OCI-LY7 (cell line): ENCODE results near the gene LY86. TPM values are rescaled to one million over a fixed set of nuclear protein-coding genes. Genes with fewer than 3 reads are reported as not detected.
"Not testable (repeated sequence)": the region's sequence is repeated elsewhere in the genome, so short reads cannot be mapped to it uniquely, and the experiment has no call there.

Experiments
- BruUV-seq: library from RNA; stranded (reverse); fragments of 400-500 nt; replicated peaks from 2 replicates; lab custom pipeline; 2021; lab: Mats Ljungman, UMichigan
- CTCF ChIA-PET: fragments of 300-600 bp; sonication (Branson Sonifier 250); formaldehyde crosslinking; loops from one replicate; lab custom pipeline; 2022; ENCODE audit warnings: antibody characterized with exemption; ENCODE audit not compliant: unreplicated experiment; lab: Charles Lee
- POLR2A ChIA-PET: fragments of 300-600 bp; sonication (Branson Sonifier 250); formaldehyde crosslinking; loops from one replicate; lab custom pipeline; 2022; ENCODE audit warnings: antibody characterized with exemption; lab: Charles Lee
- DNase-seq: peaks from one replicate; pipeline ENCODE4 v3.0.0-alpha.2; 2015; ENCODE audit warnings: low spot score
- H2AFZ ChIP-seq: fragments of 200-600 bp; sonication (generic), shearing (Covaris generic); 2 replicates; pipeline ENCODE4 v1.6.1; 2014; ENCODE audit warnings: mild to moderate bottlenecking, antibody characterized with exemption, low read length, moderate library complexity
- H3K27ac ChIP-seq: fragments of 200-600 bp; sonication (generic); 2 replicates; pipeline ENCODE4 v1.5.1; 2014; ENCODE audit warnings: mixed run types, low read depth, mild to moderate bottlenecking, moderate library complexity, low read length, inconsistent platforms; ENCODE audit not compliant: poor library complexity, severe bottlenecking
- H3K36me3 ChIP-seq: fragments of 200-600 bp; sonication (generic); 2 replicates; pipeline ENCODE4 v1.6.1; 2014; ENCODE audit warnings: mild to moderate bottlenecking, antibody characterized with exemption, low read length, moderate library complexity, mixed read lengths; ENCODE audit not compliant: insufficient read depth
- H3K4me1 ChIP-seq: fragments of 200-600 bp; sonication (generic); 2 replicates; pipeline ENCODE4 v1.5.1; 2014; ENCODE audit warnings: mild to moderate bottlenecking, low read length; ENCODE audit not compliant: insufficient read depth, poor library complexity, severe bottlenecking
- H3K4me2 ChIP-seq: fragments of 200-600 bp; sonication (generic); 2 replicates; pipeline ENCODE4 v1.6.1; 2014; ENCODE audit warnings: mild to moderate bottlenecking, low read length
- H3K4me3 ChIP-seq: fragments of 200-600 bp; sonication (generic); 2 replicates; pipeline ENCODE4 v1.5.1; 2014; ENCODE audit warnings: mild to moderate bottlenecking, low read depth, low read length; ENCODE audit not compliant: poor library complexity, severe bottlenecking
- H3K79me2 ChIP-seq: fragments of 200-600 bp; sonication (generic); 2 replicates; pipeline ENCODE4 v1.6.1; 2016; ENCODE audit warnings: low read depth, mild to moderate bottlenecking, low read length, moderate library complexity, mixed read lengths; ENCODE audit not compliant: insufficient read depth
- H3K9me2 ChIP-seq: fragments of 200-600 bp; sonication (generic); 2 replicates; pipeline ENCODE4 v1.6.1; 2016; ENCODE audit warnings: mild to moderate bottlenecking, low read length, mixed read lengths; ENCODE audit not compliant: insufficient read depth
- H3K9me3 ChIP-seq: fragments of 200-600 bp; sonication (generic); 2 replicates; pipeline ENCODE4 v1.6.1; 2014; ENCODE audit warnings: mild to moderate bottlenecking, mixed run types, low read length, mixed read lengths
- H4K20me1 ChIP-seq: fragments of 200-600 bp; sonication (generic); 2 replicates; pipeline ENCODE4 v1.6.1; 2014; ENCODE audit warnings: mild to moderate bottlenecking, antibody characterized with exemption, low read length, moderate library complexity, mixed read lengths; ENCODE audit not compliant: insufficient read depth
- CTCF ChIP-seq: fragments of 200-600 bp; sonication (generic); conservative IDR thresholded peaks from 2 replicates; pipeline ENCODE4 v1.5.1; 2014; ENCODE audit warnings: mild to moderate bottlenecking, antibody characterized with exemption, low read length, moderate library complexity, mixed read lengths
- EZH2phosphoT487 ChIP-seq: fragments of 200-600 bp; sonication (generic); IDR thresholded peaks from 2 replicates; pipeline ENCODE4 v1.6.1; 2018; ENCODE audit warnings: low read depth, borderline replicate concordance, mild to moderate bottlenecking, mixed run types, antibody characterized with exemption, low read length, moderate library complexity, mixed read lengths
- intact Hi-C: fragments of 100-400 bp; cut with micrococcal nuclease; formaldehyde crosslinking; loops from one replicate; pipeline ENCODE4 v1.10.0; 2022; ENCODE audit not compliant: unreplicated experiment
- total RNA-seq, 2 experiments: library from RNA; depleted of rRNA in 1 of 2; stranded (reverse); fragments of >200 nt in 1 of 2; shearing (Covaris generic) in 1 of 2; gene quantifications; 2 replicates each; pipeline ENCODE4 v1.2.3, GENCODE V29; 2014 to 2022

Gene LY86
- total RNA-seq, 2 experiments from 2014 or later: 48.4 to 62.8 TPM

- Histone ChIP-seq H3K4me1 (peaks cover 22% of the 10 kb centered on the region), H3K36me3 (peaks cover 73% of the 10 kb centered on the region), H3K4me2 (no peak overlapping the region), H3K4me3 (no peak overlapping the region), H4K20me1 (no peaks in the 10 kb centered on the region), H3K79me2 (peaks cover 20% of the 10 kb centered on the region; the same call in 1 of the 2 replicates), H3K9me3 (peaks cover 4% of the 10 kb centered on the region; the same call in 1 of the 2 replicates), H3K27ac (no peak overlapping the region), H3K9me2 (no peaks in the 10 kb centered on the region), H2AFZ (no peak overlapping the region)
- no TSS peak for BruUV-seq
- TF ChIP-seq EZH2phosphoT487 (no peak), CTCF (no peak)
- DNase-seq: no peak
- POLR2A ChIA-PET: interaction anchor here (0.6 to 3.6 kb wide), 4 partner anchors 12 to 387 kb away, joined by 3 to 14 read pairs (median 6); no protein-coding TSS in a partner anchor
- intact Hi-C loops: no loop called here
- CTCF ChIA-PET: no interaction called here
Observed at GRCh38 chr6:6605873-6606272, 17.4 kb downstream of the LY86 start.

- CTCF ChIA-PET, H3K4me2 ChIP-seq: not testable (repeated sequence)
- H3K79me2 ChIP-seq: peaks cover 25% of the 10 kb centered on the region; the same call in 1 of the 2 replicates
Observed at GRCh38 chr6:6606391-6607030, 18.0 kb downstream of the LY86 start.

GRCh38 chr6:6609450-6609849 is 20.9 kb downstream of the LY86 start:
- intact Hi-C loops: no loop called here
- CTCF ChIA-PET: interaction anchor here (1.0 to 1.3 kb wide), 2 partner anchors 23 to 29 kb away, joined by 3 to 6 read pairs; no protein-coding TSS in a partner anchor
- no peak for TF ChIP-seq CTCF
- TF ChIP-seq EZH2phosphoT487: no peak
- Histone ChIP-seq H3K4me1 (peaks cover 31% of the 10 kb centered on the region), H3K36me3 (peaks cover 60% of the 10 kb centered on the region), H3K9me3 (no peaks in the 10 kb centered on the region), H4K20me1 (no peaks in the 10 kb centered on the region), H3K4me3 (no peak overlapping the region), H2AFZ (no peak overlapping the region), H3K9me2 (no peaks in the 10 kb centered on the region), H3K79me2 (peaks cover 29% of the 10 kb centered on the region; the same call in 1 of the 2 replicates), H3K4me2 (peak overlapping the region; percentile 58), H3K27ac (peak overlapping the region; percentile 72)
- DNase-seq: no peak
- POLR2A ChIA-PET: interaction anchor here (0.6 to 6.0 kb wide), 6 partner anchors 9 to 23 kb away, joined by 3 to 84 read pairs (median 5); partner anchors contain the start of gene LY86
- no TSS peak for BruUV-seq

More at GRCh38 chr6:6606391-6607030, 18.0 kb downstream of the LY86 start:
- BruUV-seq, H4K20me1 ChIP-seq, H3K27ac ChIP-seq, H3K9me2 ChIP-seq, H2AFZ ChIP-seq, intact Hi-C loops, H3K4me3 ChIP-seq, H3K9me3 ChIP-seq, DNase-seq: not testable (repeated sequence)
- H3K4me1 ChIP-seq: peaks cover 28% of the 10 kb centered on the region
- H3K36me3 ChIP-seq: peaks cover 74% of the 10 kb centered on the region
- POLR2A ChIA-PET: interaction anchor here (0.9 to 3.6 kb wide), 3 partner anchors 13 to 20 kb away, joined by 3 to 14 read pairs (median 8); no protein-coding TSS in a partner anchor
